ENCODE results near the gene TTLL5.

Gene TTLL5

GRCh38 chr14:75805646-75806045 is 144.6 kb downstream of the TTLL5 start:
- DNase-seq: no peak

- no peak for DNase-seq
Observed at GRCh38 chr14:75806352-75806832, 145.3 kb downstream of the TTLL5 start.

- no peak for DNase-seq
Observed at GRCh38 chr14:75807667-75808360, 146.8 kb downstream of the TTLL5 start.

GRCh38 chr14:75811136-75811829 is 150.2 kb downstream of the TTLL5 start:
- no peak for DNase-seq

- DNase-seq: no peak
Observed at GRCh38 chr14:75811872-75812499, 150.9 kb downstream of the TTLL5 start.

GRCh38 chr14:75812622-75813021 is 151.6 kb downstream of the TTLL5 start:
- no peak for DNase-seq

GRCh38 chr14:75820761-75821160 is 159.7 kb downstream of the TTLL5 start:
- DNase-seq: no peak

- DNase-seq: no peak
Observed at GRCh38 chr14:75821831-75822521, 160.9 kb downstream of the TTLL5 start.

GRCh38 chr14:75822522-75823141 is 161.6 kb downstream of the TTLL5 start:
- DNase-seq: no peak

GRCh38 chr14:75823334-75823733 is 162.3 kb downstream of the TTLL5 start:
- no peak for DNase-seq

GRCh38 chr14:75824318-75824717 is 163.3 kb downstream of the TTLL5 start:
- DNase-seq: no peak

- no peak for DNase-seq
Observed at GRCh38 chr14:75825147-75825592, 164.1 kb downstream of the TTLL5 start.

GRCh38 chr14:75826599-75826998 is 165.6 kb downstream of the TTLL5 start:
- no peak for DNase-seq

- DNase-seq: no peak
Observed at GRCh38 chr14:75827331-75827730, 166.3 kb downstream of the TTLL5 start.

GRCh38 chr14:75829316-75829715 is 168.3 kb downstream of the TTLL5 start:
- DNase-seq: no peak

GRCh38 chr14:75831455-75831854 is 170.4 kb downstream of the TTLL5 start:
- DNase-seq: no peak

GRCh38 chr14:75831952-75832351 is 170.9 kb downstream of the TTLL5 start:
- DNase-seq: no peak

GRCh38 chr14:75832621-75833297 is 171.7 kb downstream of the TTLL5 start:
- DNase-seq: no peak

GRCh38 chr14:75833326-75834020 is 172.4 kb downstream of the TTLL5 start:
- DNase-seq: no peak

- DNase-seq: no peak
Observed at GRCh38 chr14:75835156-75835725, 174.2 kb downstream of the TTLL5 start.

GRCh38 chr14:75835737-75836136 is 174.7 kb downstream of the TTLL5 start:
- no peak for DNase-seq
